ENCODE data around the gene ZNF416.

The ZNF416 gene

GRCh38 chr19:57578487-57579205 lies at the start of gene ZNF416:
TSS of gene ZNF416 (minus strand) at chr19:57578911. CDS start at chr19:57578704, 207 bp downstream.
- Histone ChIP-seq H3K9ac (ENCODE audit: low read length) (peak within 1 kb of the TSS; percentile 82), H3K4me3 (ENCODE audit: low read length) (peak within 1 kb of the TSS; percentile 73), H3K9me3 (ENCODE audit: control insufficient read depth, low read length) (peaks cover 23% of the 10 kb centered on the region), H3K36me3 (ENCODE audit: control insufficient read depth, insufficient read depth, low read length) (no peaks in the 10 kb centered on the region), H3K27me3 (ENCODE audit: control insufficient read depth, insufficient read depth, low read length) (no peaks in the 10 kb centered on the region), H3K4me1 (ENCODE audit: control insufficient read depth, insufficient read depth, low read length) (peaks cover 13% of the 10 kb centered on the region)

GRCh38 chr19:57623091-57623490 lies 44.4 kb upstream of the ZNF416 start:
- H3K9ac ChIP-seq (ENCODE audit: low read length): no peak overlapping the region
- no peaks in the 10 kb centered on the region for H3K27me3 ChIP-seq (ENCODE audit: control insufficient read depth, insufficient read depth, low read length)
- peaks cover 65% of the 10 kb centered on the region for H3K9me3 ChIP-seq (ENCODE audit: control insufficient read depth, low read length)
- H3K36me3 ChIP-seq (ENCODE audit: control insufficient read depth, insufficient read depth, low read length): peaks cover 34% of the 10 kb centered on the region
- H3K4me1 ChIP-seq (ENCODE audit: control insufficient read depth, insufficient read depth, low read length): no peaks in the 10 kb centered on the region
- no peak overlapping the region for H3K4me3 ChIP-seq (ENCODE audit: low read length)

DNA sequence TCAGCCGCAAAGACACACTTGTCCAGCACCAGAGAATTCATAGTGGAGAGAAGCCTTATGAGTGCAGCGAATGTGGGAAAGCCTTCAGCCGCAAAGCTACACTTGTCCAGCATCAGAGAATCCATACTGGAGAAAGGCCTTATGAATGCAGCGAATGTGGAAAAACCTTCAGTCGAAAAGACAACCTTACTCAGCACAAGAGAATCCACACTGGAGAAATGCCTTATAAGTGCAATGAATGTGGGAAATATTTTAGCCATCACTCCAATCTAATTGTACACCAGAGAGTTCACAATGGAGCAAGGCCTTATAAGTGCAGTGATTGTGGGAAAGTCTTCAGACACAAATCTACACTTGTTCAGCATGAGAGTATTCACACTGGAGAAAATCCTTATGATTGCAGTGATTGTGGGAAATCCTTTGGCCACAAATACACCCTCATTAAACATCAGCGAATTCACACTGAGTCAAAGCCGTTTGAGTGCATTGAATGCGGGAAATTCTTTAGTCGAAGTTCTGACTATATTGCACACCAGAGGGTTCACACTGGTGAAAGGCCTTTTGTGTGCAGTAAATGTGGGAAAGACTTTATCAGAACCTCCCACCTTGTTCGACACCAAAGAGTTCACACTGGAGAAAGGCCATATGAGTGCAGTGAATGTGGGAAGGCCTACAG lies 42.1 kb upstream of the ZNF416 start:
- H3K27me3 ChIP-seq (ENCODE audit: control insufficient read depth, insufficient read depth, low read length): no peaks in the 10 kb centered on the region
- H3K9me3 ChIP-seq (ENCODE audit: control insufficient read depth, low read length): peaks cover 85% of the 10 kb centered on the region
- H3K36me3 ChIP-seq (ENCODE audit: control insufficient read depth, insufficient read depth, low read length): peaks cover 47% of the 10 kb centered on the region
- H3K9ac ChIP-seq (ENCODE audit: low read length): no peak overlapping the region
- no peaks in the 10 kb centered on the region for H3K4me1 ChIP-seq (ENCODE audit: control insufficient read depth, insufficient read depth, low read length)
- no peak overlapping the region for H3K4me3 ChIP-seq (ENCODE audit: low read length)

GRCh38 chr19:57615346-57615745 lies 36.6 kb upstream of the ZNF416 start:
- peak overlapping the region; percentile 81 for H3K4me3 ChIP-seq (ENCODE audit: low read length)
- H3K36me3 ChIP-seq (ENCODE audit: control insufficient read depth, insufficient read depth, low read length): peaks cover 35% of the 10 kb centered on the region
- no peaks in the 10 kb centered on the region for H3K27me3 ChIP-seq (ENCODE audit: control insufficient read depth, insufficient read depth, low read length)
- peaks cover 7% of the 10 kb centered on the region for H3K4me1 ChIP-seq (ENCODE audit: control insufficient read depth, insufficient read depth, low read length)
- H3K9ac ChIP-seq (ENCODE audit: low read length): no peak overlapping the region
- H3K9me3 ChIP-seq (ENCODE audit: control insufficient read depth, low read length): peaks cover 55% of the 10 kb centered on the region

DNA sequence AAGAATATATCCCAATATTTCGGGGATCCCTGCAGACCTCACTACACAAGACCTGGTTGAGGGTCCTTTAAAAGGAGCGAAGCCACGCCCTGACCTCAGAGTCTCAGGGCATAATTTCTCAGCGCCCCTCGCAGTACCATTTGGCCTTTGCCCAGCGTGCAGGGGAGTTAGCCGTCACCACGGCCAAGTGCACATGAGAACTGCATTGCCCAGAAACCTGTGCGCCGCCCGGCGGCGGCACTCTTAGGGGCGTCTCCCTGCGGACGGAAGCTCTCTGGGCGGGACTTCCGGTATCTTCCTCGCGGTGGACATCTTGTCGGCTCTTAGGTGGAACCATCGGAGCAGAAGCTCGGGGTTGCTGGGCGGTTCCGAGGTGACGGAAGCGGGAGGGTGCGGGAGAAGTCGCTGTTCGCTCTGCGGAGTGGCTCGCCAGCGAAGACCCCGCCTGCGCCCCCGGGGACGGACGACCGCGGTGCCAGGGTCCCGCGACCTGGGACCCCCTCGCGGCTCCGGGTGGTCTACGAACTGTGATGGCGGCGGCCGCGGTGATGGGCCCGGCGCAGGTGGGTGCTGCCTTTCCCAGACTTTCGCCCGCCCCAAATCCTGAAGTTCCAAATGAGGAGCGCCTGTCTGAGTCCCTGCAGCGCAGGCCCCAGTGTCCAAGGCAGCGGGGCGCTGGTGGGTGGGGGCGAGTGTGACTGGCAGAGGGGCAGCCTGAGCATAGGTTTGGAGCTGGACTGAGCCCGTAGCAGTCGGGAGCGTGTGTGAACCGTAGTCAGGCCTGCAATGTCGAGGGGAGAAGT lies 35.4 kb upstream of the ZNF416 start, which contains the start of gene ZNF134:
Gene ZNF134 (plus strand): TSS at position 302 of the 803 bp plus-strand sequence. CDS start 5,227 bp downstream, outside the sequence.
- Histone ChIP-seq H3K36me3 (ENCODE audit: control insufficient read depth, insufficient read depth, low read length) (peaks cover 24% of the 10 kb centered on the region), H3K9ac (ENCODE audit: low read length) (peak within 1 kb of the TSS; percentile 77), H3K9me3 (ENCODE audit: control insufficient read depth, low read length) (peaks cover 42% of the 10 kb centered on the region), H3K27me3 (ENCODE audit: control insufficient read depth, insufficient read depth, low read length) (no peaks in the 10 kb centered on the region), H3K4me3 (ENCODE audit: low read length) (peak within 1 kb of the TSS; percentile 81), H3K4me1 (ENCODE audit: control insufficient read depth, insufficient read depth, low read length) (peaks cover 7% of the 10 kb centered on the region)

- Histone ChIP-seq H3K4me3 (ENCODE audit: low read length) (no peak overlapping the region), H3K36me3 (ENCODE audit: control insufficient read depth, insufficient read depth, low read length) (no peaks in the 10 kb centered on the region), H3K9ac (ENCODE audit: low read length) (no peak overlapping the region), H3K9me3 (ENCODE audit: control insufficient read depth, low read length) (peaks cover 15% of the 10 kb centered on the region), H3K4me1 (ENCODE audit: control insufficient read depth, insufficient read depth, low read length) (peaks cover 7% of the 10 kb centered on the region), H3K27me3 (ENCODE audit: control insufficient read depth, insufficient read depth, low read length) (no peaks in the 10 kb centered on the region)
These were observed 32.4 kb upstream of the ZNF416 start for GRCh38 chr19:57611113-57611512.

DNA sequence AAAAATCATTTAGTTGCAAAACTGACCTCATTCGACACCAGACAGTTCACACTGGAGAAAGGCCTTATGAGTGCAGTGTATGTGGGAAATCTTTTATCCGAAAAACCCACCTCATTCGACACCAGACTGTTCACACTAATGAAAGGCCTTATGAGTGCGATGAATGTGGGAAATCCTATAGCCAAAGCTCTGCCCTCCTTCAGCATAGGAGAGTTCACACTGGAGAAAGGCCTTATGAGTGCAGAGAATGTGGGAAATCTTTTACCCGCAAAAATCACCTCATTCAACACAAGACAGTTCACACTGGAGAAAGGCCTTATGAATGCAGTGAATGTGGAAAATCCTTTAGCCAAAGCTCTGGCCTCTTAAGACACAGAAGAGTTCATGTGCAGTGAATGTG lies 28.2 kb upstream of the ZNF416 start:
- H3K36me3 ChIP-seq (ENCODE audit: control insufficient read depth, insufficient read depth, low read length): no peaks in the 10 kb centered on the region
- no peak overlapping the region for H3K9ac ChIP-seq (ENCODE audit: low read length)
- no peaks in the 10 kb centered on the region for H3K27me3 ChIP-seq (ENCODE audit: control insufficient read depth, insufficient read depth, low read length)
- no peak overlapping the region for H3K4me3 ChIP-seq (ENCODE audit: low read length)
- no peaks in the 10 kb centered on the region for H3K9me3 ChIP-seq (ENCODE audit: control insufficient read depth, low read length)
- H3K4me1 ChIP-seq (ENCODE audit: control insufficient read depth, insufficient read depth, low read length): no peaks in the 10 kb centered on the region

DNA sequence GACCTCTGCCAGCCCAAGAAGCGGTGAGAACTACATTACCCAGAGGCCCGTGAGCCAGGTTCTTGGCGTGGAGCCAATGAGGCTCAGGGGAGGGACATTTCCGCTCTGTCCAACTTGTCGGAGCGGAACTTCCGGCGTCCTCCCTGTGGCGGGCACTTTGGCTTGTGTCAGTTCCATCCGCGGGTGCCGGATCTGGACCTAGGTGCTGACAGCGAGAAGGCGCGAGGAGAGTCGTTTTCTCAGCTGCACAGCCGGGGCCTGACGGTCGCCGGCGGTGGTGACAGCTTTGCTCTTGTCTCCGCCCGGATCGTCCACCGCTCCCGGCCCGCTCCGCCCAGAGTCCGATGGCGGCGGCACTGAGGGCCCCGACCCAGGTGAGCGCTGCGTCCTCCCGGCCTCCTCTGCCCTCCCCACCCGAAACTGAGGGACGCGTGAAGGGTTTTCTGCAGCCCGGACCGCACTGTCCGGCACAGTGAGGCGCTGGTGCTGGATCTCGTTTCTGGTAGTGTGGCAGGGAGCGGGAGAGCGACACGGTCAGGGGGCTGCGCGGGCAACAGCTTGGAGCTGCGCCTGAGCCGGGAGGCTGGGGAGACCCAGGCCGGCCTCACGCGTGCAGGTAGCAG lies 21.2 kb upstream of the ZNF416 start, which contains the start of gene ZNF530:
Gene ZNF530 (plus strand): TSS at position 125 of the 623 bp plus-strand sequence. CDS start 4,461 bp downstream, outside the sequence.
- no peaks in the 10 kb centered on the region for H3K27me3 ChIP-seq (ENCODE audit: control insufficient read depth, insufficient read depth, low read length)
- peaks cover 11% of the 10 kb centered on the region for H3K4me1 ChIP-seq (ENCODE audit: control insufficient read depth, insufficient read depth, low read length)
- peak within 1 kb of the TSS; percentile 20 for H3K4me3 ChIP-seq (ENCODE audit: low read length)
- H3K9me3 ChIP-seq (ENCODE audit: control insufficient read depth, low read length): no peaks in the 10 kb centered on the region
- H3K9ac ChIP-seq (ENCODE audit: low read length): peak within 1 kb of the TSS; percentile 60
- H3K36me3 ChIP-seq (ENCODE audit: control insufficient read depth, insufficient read depth, low read length): no peaks in the 10 kb centered on the region

GRCh38 chr19:57599377-57599760 lies 20.7 kb upstream of the ZNF416 start:
- Histone ChIP-seq H3K36me3 (ENCODE audit: control insufficient read depth, insufficient read depth, low read length) (no peaks in the 10 kb centered on the region), H3K9me3 (ENCODE audit: control insufficient read depth, low read length) (no peaks in the 10 kb centered on the region), H3K27me3 (ENCODE audit: control insufficient read depth, insufficient read depth, low read length) (no peaks in the 10 kb centered on the region), H3K4me1 (ENCODE audit: control insufficient read depth, insufficient read depth, low read length) (peaks cover 11% of the 10 kb centered on the region), H3K9ac (ENCODE audit: low read length) (peak overlapping the region; percentile 60), H3K4me3 (ENCODE audit: low read length) (peak overlapping the region; percentile 20)

DNA sequence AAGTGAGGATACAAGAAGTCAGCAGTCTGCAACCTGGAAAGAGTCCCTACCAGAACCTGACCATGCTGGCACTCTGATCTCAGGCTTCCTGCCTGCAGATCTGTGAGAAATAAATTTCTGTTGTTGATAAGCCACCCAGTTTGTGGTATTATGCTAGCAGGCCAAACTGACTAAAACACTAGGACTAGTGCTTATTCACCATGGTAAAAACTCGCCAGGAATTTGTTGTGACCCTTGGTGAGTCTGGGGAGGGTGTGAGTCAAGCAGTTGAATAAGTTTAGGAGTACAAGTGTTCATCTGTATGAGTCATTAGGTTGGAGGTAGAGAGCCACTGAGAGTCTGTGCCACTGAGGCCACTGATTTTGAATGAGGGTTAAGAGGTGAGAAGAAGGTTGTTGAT lies 8.8 kb upstream of the ZNF416 start:
- Histone ChIP-seq H3K4me3 (ENCODE audit: low read length) (no peak overlapping the region), H3K36me3 (ENCODE audit: control insufficient read depth, insufficient read depth, low read length) (no peaks in the 10 kb centered on the region), H3K9me3 (ENCODE audit: control insufficient read depth, low read length) (peaks cover 13% of the 10 kb centered on the region), H3K9ac (ENCODE audit: low read length) (no peak overlapping the region), H3K27me3 (ENCODE audit: control insufficient read depth, insufficient read depth, low read length) (no peaks in the 10 kb centered on the region), H3K4me1 (ENCODE audit: control insufficient read depth, insufficient read depth, low read length) (peaks cover 6% of the 10 kb centered on the region)

DNA sequence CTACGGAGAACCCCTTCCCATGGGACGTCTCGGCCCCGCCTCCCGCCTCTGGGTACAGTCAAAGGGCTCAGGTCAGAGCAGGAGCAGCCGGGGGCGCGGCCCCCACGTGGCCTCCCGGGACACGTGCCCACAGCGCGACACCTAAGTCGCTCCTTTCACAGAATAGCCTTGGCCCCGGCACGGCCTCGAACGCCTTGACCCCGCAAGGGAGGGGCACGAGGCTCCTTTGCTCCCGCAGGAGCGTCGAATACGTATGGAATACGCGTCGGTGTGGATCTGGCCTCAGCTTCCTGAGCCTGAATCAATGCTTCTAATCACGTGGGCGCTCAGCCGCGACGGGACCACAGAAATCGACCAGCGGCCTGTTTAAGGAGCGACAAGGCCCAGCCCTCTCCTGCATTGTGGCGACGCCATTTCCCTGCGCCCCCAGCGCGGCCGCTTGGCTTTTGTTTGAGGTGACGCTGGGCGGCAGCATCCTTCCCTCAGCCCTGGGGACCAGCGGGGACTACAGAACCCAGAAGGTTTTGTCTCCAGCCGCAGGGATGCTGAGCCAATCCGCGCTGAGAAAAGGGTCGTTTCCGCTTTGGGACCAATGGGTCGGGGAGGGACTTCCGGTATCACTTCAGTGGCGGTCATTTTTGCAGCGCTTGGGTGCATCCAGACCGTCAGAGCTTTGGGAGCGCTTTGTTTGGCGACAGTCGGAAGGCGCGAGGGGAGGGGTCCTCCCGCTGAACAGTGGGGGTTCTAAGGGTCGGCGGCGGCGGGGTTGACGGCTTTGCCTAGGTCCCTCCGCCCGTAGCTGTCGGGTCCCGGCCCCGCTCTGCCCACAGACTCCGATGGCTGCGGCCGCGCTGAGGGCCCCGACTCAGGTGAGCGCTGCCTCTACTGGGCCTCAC lies 5.1 kb upstream of the ZNF416 start, which contains the start of gene ZIK1:
Gene ZIK1 (plus strand): TSS at position 625 of the 896 bp plus-strand sequence. CDS start 212 bp downstream, at position 837.
- no peaks in the 10 kb centered on the region for H3K27me3 ChIP-seq (ENCODE audit: control insufficient read depth, insufficient read depth, low read length)
- H3K4me3 ChIP-seq (ENCODE audit: low read length): peak within 1 kb of the TSS; percentile 40
- no peaks in the 10 kb centered on the region for H3K9me3 ChIP-seq (ENCODE audit: control insufficient read depth, low read length)
- no peaks in the 10 kb centered on the region for H3K36me3 ChIP-seq (ENCODE audit: control insufficient read depth, insufficient read depth, low read length)
- H3K4me1 ChIP-seq (ENCODE audit: control insufficient read depth, insufficient read depth, low read length): peaks cover 6% of the 10 kb centered on the region
- peak within 1 kb of the TSS; percentile 42 for H3K9ac ChIP-seq (ENCODE audit: low read length)
